Sigmoid colon (tissue), 7 donors: Measurements from ENCODE around the gene WNT9B. TPM values are rescaled to one million over a fixed set of nuclear protein-coding genes. Genes with fewer than 3 reads are reported as not detected.

Experiments
- DNase-seq: peaks from one replicate; pipeline ENCODE4 v3.0.0-alpha.2; 2019
- H3K27ac ChIP-seq, 4 donors: fragments of 200-600 bp; sonication (generic); one replicate each; pipeline ENCODE4 v1.5.1; 2016 to 2019; ENCODE audit warnings: mild to moderate bottlenecking in 1 of 4
- H3K27me3 ChIP-seq, 3 donors: fragments of 200-600 bp; sonication (generic); one replicate each; pipeline ENCODE4 v1.5.1; 2019; ENCODE audit warnings: mild to moderate bottlenecking in 1 of 3
- H3K36me3 ChIP-seq, 4 donors: fragments of 200-600 bp; sonication (generic); one replicate each; pipeline ENCODE4 v1.5.1; 2016 to 2019
- H3K4me1 ChIP-seq, 4 donors: fragments of 200-600 bp; sonication (generic); one replicate each; pipeline ENCODE4 v1.5.1; 2017 to 2019
- H3K4me3 ChIP-seq, 4 donors: fragments of 200-600 bp; sonication (generic); one replicate each; pipeline ENCODE4 v1.5.1; 2017 to 2019; ENCODE audit warnings: mild to moderate bottlenecking in 2 of 4, moderate library complexity in 1 of 4
- H3K9me3 ChIP-seq, 4 donors: fragments of 200-600 bp in 3 of 4; sonication (generic) in 3 of 4; one replicate each; pipeline versions ENCODE4 v1.5.1 to v1.6.1; 2013 to 2019
- EP300 ChIP-seq, 4 donors: sonication (generic); formaldehyde crosslinking; IDR thresholded peaks; one replicate each; pipeline ENCODE4 v1.6.1; 2017; ENCODE audit warnings: antibody characterized with exemption in 4 of 4
- POLR2A ChIP-seq, 2 donors: fragments of 450-650 bp; IDR thresholded peaks; one replicate each; pipeline ENCODE4 v1.6.1; 2016; ENCODE audit warnings: antibody characterized with exemption in 2 of 2, mild to moderate bottlenecking in 2 of 2, moderate library complexity in 2 of 2
- POLR2AphosphoS5 ChIP-seq, 4 donors: sonication (generic); formaldehyde crosslinking; IDR thresholded peaks; one replicate each; pipeline ENCODE4 v1.6.1; 2017; ENCODE audit warnings: antibody characterized with exemption in 4 of 4
- WGBS, 2 donors: extraction: QIAGEN DNeasy Blood & Tissue Kit; methylation state at CpG; one replicate each; pipeline ENCODE4 v1.1.7; 2013; 5-methylcytosine and 5-hydroxymethylcytosine counted together
- intact Hi-C: fragments of 100-400 bp; cut with DNase I; formaldehyde crosslinking; loops from one replicate; pipeline ENCODE4 v1.15.1; 2023
- polyA plus RNA-seq, 3 donors: library from polyadenylated mRNA; stranded (reverse); fragments of 200-250 nt; gene quantifications; one replicate each; pipeline ENCODE4 v1.2.3, GENCODE V29; 2013
- total RNA-seq, 4 donors: library from RNA; depleted of rRNA; stranded (reverse); fragments of >200 nt; gene quantifications; one replicate each; pipeline ENCODE4 v1.1.0, GENCODE V29; 2016
- TF ChIP-seq, protein P1 (sequence below), 4 experiments: fragments of 450-650 bp in 3 of 4; fragments of 200-600 bp in 1 of 4; IDR thresholded peaks; one replicate each; pipeline ENCODE4 v1.5.1; 2016 to 2019; ENCODE audit warnings: antibody characterized with exemption in 4 of 4, mild to moderate bottlenecking in 3 of 4, moderate library complexity in 2 of 4
- donor health status: healthy with polysubstance abuse.
- donor health status: Bipolar disorder and iron deficiency.
- donor health status: healthy.

WNT9B gene
- total and polyA plus RNA-seq, 7 donors = 0.03 TPM; not detected in 6

- Histone ChIP-seq H3K4me1 (peaks cover 0 to 24% (median 23%) of the 10 kb centered on the region in 4 donors), H3K4me3 (peak within 1 kb of the TSS in 3 of 4 donors; percentile 22 to 40 (median 37)), H3K36me3 (no peaks in the 10 kb centered on the region), H3K27ac (no peak within 1 kb of the TSS), H3K9me3 (no peaks in the 10 kb centered on the region), H3K27me3 (peaks cover 58 to 90% (median 67%) of the 10 kb centered on the region in 3 donors)
- 1 to 3% methylated on average over 47 of the region's 47 CpGs for WGBS, 2 donors
- DNase-seq = no peak
- intact Hi-C loops = loop anchor here (10.0 kb wide), 1 partner anchor 74 kb away; no protein-coding TSS in a partner anchor
- no peak for TF ChIP-seq POLR2AphosphoS5 (IDR thresholded peaks at IDR 0.05)
- TF ChIP-seq, protein P1, sequence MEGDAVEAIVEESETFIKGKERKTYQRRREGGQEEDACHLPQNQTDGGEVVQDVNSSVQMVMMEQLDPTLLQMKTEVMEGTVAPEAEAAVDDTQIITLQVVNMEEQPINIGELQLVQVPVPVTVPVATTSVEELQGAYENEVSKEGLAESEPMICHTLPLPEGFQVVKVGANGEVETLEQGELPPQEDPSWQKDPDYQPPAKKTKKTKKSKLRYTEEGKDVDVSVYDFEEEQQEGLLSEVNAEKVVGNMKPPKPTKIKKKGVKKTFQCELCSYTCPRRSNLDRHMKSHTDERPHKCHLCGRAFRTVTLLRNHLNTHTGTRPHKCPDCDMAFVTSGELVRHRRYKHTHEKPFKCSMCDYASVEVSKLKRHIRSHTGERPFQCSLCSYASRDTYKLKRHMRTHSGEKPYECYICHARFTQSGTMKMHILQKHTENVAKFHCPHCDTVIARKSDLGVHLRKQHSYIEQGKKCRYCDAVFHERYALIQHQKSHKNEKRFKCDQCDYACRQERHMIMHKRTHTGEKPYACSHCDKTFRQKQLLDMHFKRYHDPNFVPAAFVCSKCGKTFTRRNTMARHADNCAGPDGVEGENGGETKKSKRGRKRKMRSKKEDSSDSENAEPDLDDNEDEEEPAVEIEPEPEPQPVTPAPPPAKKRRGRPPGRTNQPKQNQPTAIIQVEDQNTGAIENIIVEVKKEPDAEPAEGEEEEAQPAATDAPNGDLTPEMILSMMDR (IDR thresholded peaks at IDR 0.05) = no peak
These were observed 33.0 kb upstream of the WNT9B start, which contains the start of gene WNT3 for GRCh38 chr17:46818316-46818928. WNT3 (minus strand) TSS chr17:46818692; CDS start chr17:46818597, 95 bp downstream.

- 4 to 5% methylated on average over 72 of the region's 72 CpGs for WGBS, 2 donors
- Histone ChIP-seq H3K4me3 (peak overlapping the region in 3 of 4 donors; percentile 22 to 40 (median 37)), H3K27ac (no peak overlapping the region), H3K4me1 (peaks cover 0 to 24% (median 23%) of the 10 kb centered on the region in 4 donors), H3K9me3 (no peaks in the 10 kb centered on the region), H3K36me3 (no peaks in the 10 kb centered on the region), H3K27me3 (peaks cover 61 to 95% (median 67%) of the 10 kb centered on the region in 3 donors)
- DNase-seq = no peak
- TF ChIP-seq POLR2AphosphoS5 (IDR thresholded peaks at IDR 0.05) = no peak
- no peak for TF ChIP-seq EP300 (IDR thresholded peaks at IDR 0.05)
- no peak for TF ChIP-seq POLR2A (IDR thresholded peaks at IDR 0.05)
- TF ChIP-seq, protein P1 (IDR thresholded peaks at IDR 0.05) = no peak
- intact Hi-C loops = loop anchor here (10.0 kb wide), 1 partner anchor 74 kb away; no protein-coding TSS in a partner anchor
These were observed 32.2 kb upstream of the WNT9B start for GRCh38 chr17:46818929-46819859.

DNA sequence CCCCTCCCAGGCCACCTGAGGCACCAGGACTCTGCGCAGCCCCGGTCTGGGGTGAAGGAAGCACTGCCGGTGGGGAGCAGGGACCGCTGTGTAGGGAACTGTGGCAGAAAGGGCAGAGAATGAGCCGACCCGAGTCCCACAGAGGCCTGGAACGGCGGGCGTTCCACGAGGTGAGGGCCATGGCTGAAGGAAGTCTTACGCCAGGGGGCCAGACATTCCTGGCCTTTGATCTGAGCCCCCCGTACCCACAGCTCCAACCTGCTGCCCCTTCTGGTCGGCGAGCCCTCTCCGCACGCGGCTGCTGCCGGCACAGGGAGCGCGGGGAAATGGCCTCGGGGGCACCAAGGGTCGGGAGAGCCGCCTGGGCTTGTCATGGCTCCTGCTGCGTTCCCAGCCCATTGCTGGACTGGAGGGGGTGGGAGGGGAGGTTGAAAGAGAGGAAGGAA lies 31.5 kb upstream of the WNT9B start:
- Histone ChIP-seq H3K4me3 (no peak overlapping the region), H3K36me3 (no peaks in the 10 kb centered on the region), H3K4me1 (peaks cover 0 to 24% (median 23%) of the 10 kb centered on the region in 4 donors), H3K9me3 (no peaks in the 10 kb centered on the region), H3K27me3 (peaks cover 61 to 90% (median 67%) of the 10 kb centered on the region in 3 donors), H3K27ac (no peak overlapping the region)
- TF ChIP-seq POLR2A (IDR thresholded peaks at IDR 0.05) (no peak), EP300 (IDR thresholded peaks at IDR 0.05) (no peak), POLR2AphosphoS5 (IDR thresholded peaks at IDR 0.05) (no peak)
- TF ChIP-seq, protein P1 (IDR thresholded peaks at IDR 0.05) = no peak
- DNase-seq = no peak
- intact Hi-C loops = loop anchor here (10.0 kb wide), 1 partner anchor 75 kb away; no protein-coding TSS in a partner anchor
- 12 to 29% methylated on average over 24 of the region's 24 CpGs for WGBS, 2 donors

DNA sequence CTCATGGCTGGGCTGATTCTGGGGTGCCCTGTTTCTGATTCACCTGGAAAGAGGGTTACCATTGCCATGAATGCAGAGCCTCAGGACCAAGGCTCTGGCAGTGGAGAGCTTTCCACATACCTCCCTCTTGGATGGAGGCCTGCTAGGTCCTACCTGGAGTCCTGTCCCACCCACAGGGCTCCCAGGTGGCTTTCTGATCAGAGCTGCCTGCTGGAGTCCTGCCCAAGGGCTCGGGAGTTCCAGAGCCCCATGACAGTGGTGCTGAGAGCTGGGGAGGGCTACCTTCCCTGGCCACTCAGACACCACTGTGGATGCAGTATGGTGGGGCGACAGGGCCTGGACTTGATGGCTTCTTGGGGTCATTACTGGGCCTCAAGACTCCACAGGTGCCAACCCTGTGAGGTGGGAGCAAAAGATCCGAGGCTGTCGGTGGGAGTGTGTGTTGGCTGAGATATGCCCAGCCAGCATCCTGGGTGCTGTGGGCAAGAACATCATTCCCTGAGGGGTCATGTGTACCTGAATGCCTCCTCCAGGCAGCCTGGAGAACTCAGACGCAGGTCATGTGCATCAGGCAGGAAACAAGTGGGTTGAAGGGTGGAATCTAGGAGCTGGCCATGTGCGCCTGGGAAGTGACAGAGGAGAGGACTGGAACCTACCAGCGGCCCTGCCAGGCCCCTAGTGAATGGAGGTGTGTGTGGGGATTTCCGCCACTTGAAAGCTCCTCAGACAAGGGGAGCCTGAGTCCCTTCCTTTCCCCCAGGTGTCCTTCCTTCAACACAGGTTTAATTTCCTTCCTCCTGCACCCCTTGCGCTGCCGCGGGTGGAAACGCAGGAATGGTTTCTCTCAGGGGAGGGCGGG lies 30.6 kb upstream of the WNT9B start:
- H3K9me3 ChIP-seq = no peaks in the 10 kb centered on the region
- no peak for DNase-seq
- peaks cover 0 to 24% (median 23%) of the 10 kb centered on the region in 4 donors for H3K4me1 ChIP-seq
- no peak overlapping the region for H3K4me3 ChIP-seq
- no peaks in the 10 kb centered on the region for H3K36me3 ChIP-seq
- WGBS, 2 donors = 44 to 56% methylated on average over 13 of the region's 13 CpGs
- TF ChIP-seq EP300 (IDR thresholded peaks at IDR 0.05) (no peak), POLR2AphosphoS5 (IDR thresholded peaks at IDR 0.05) (no peak), POLR2A (IDR thresholded peaks at IDR 0.05) (no peak)
- TF ChIP-seq, protein P1 (IDR thresholded peaks at IDR 0.05) = no peak
- no peak overlapping the region for H3K27ac ChIP-seq
- intact Hi-C loops = no loop called here
- peaks cover 61 to 81% (median 67%) of the 10 kb centered on the region in 3 donors for H3K27me3 ChIP-seq
